ENCODE data around the gene PTP4A1. TPM values are rescaled to one million over a fixed set of nuclear protein-coding genes. Genes with fewer than 3 reads are reported as not detected.
"Not testable (repeated sequence)": the region's sequence is repeated elsewhere in the genome, so short reads cannot be mapped to it uniquely, and the experiment has no call there.

PTP4A1 gene
- 52.3 TPM for polyA plus RNA-seq (2013, experiment 1 of 2)
- polyA plus RNA-seq (2013, experiment 2 of 2): 60.0 TPM

GRCh38 chr6:63572044-63572746 is at the start of gene PTP4A1, which contains the start of gene LOC128125822:
TSS of gene PTP4A1 (plus strand) at chr6:63572480. CDS start at chr6:63576881, 4,401 bp downstream.
TSS of gene LOC128125822 (plus strand) at chr6:63572480.
- H3K27ac ChIP-seq (ENCODE audit: low read depth, low read length, severe bottlenecking): peak within 1 kb of the TSS; percentile 95
- H3K4me1 ChIP-seq (ENCODE audit: control insufficient read depth, insufficient read depth, low read length, poor library complexity, severe bottlenecking): no peaks in the 10 kb centered on the region
- H3K36me3 ChIP-seq (ENCODE audit: control insufficient read depth, insufficient read depth, low read length): peaks cover 18% of the 10 kb centered on the region
- H3K4me3 ChIP-seq (ENCODE audit: extremely low read depth, insufficient read depth, low read length, poor library complexity, severe bottlenecking): peak within 1 kb of the TSS; percentile 95
- 0 to 1% methylated on average over 60 to 67 of the region's 73 CpGs for WGBS, 2 experiments (ENCODE audit: insufficient coverage in 2 of 2)
- no peaks in the 10 kb centered on the region for H3K9me3 ChIP-seq (ENCODE audit: control insufficient read depth, low read length)

GRCh38 chr6:63522911-63523287 is 49.4 kb upstream of the PTP4A1 start:
- H3K36me3 ChIP-seq (ENCODE audit: control insufficient read depth, insufficient read depth, low read length); H3K27ac ChIP-seq (ENCODE audit: low read depth, low read length, severe bottlenecking); H3K9me3 ChIP-seq (ENCODE audit: control insufficient read depth, low read length); H3K4me1 ChIP-seq (ENCODE audit: control insufficient read depth, insufficient read depth, low read length, poor library complexity, severe bottlenecking); H3K4me3 ChIP-seq (ENCODE audit: extremely low read depth, insufficient read depth, low read length, poor library complexity, severe bottlenecking): not testable (repeated sequence)
- 91% methylated on average over 4 to 5 of the region's 7 CpGs for WGBS, 2 experiments (ENCODE audit: insufficient coverage in 2 of 2)

- Histone ChIP-seq H3K4me1 (ENCODE audit: control insufficient read depth, insufficient read depth, low read length, poor library complexity, severe bottlenecking) (no peaks in the 10 kb centered on the region), H3K36me3 (ENCODE audit: control insufficient read depth, insufficient read depth, low read length) (no peaks in the 10 kb centered on the region), H3K4me3 (ENCODE audit: extremely low read depth, insufficient read depth, low read length, poor library complexity, severe bottlenecking) (no peak overlapping the region), H3K27ac (ENCODE audit: low read depth, low read length, severe bottlenecking) (no peak overlapping the region), H3K9me3 (ENCODE audit: control insufficient read depth, low read length) (no peaks in the 10 kb centered on the region)
- WGBS, 2 experiments (ENCODE audit: insufficient coverage in 2 of 2): 100% methylated on average over 1 of the region's 4 CpGs; no CpG with 5 or more reads in 1 of the 2 experiments
Observed at GRCh38 chr6:63523630-63524029, 48.6 kb upstream of the PTP4A1 start.

- Histone ChIP-seq H3K36me3 (ENCODE audit: control insufficient read depth, insufficient read depth, low read length) (no peaks in the 10 kb centered on the region), H3K27ac (ENCODE audit: low read depth, low read length, severe bottlenecking) (no peak overlapping the region), H3K4me3 (ENCODE audit: extremely low read depth, insufficient read depth, low read length, poor library complexity, severe bottlenecking) (no peak overlapping the region), H3K4me1 (ENCODE audit: control insufficient read depth, insufficient read depth, low read length, poor library complexity, severe bottlenecking) (no peaks in the 10 kb centered on the region), H3K9me3 (ENCODE audit: control insufficient read depth, low read length) (no peaks in the 10 kb centered on the region)
- 66 to 68% methylated on average over 6 to 7 of the region's 7 CpGs for WGBS, 2 experiments (ENCODE audit: insufficient coverage in 2 of 2)
Observed at GRCh38 chr6:63525186-63525878, 46.9 kb upstream of the PTP4A1 start.

- Histone ChIP-seq H3K36me3 (ENCODE audit: control insufficient read depth, insufficient read depth, low read length) (no peaks in the 10 kb centered on the region), H3K27ac (ENCODE audit: low read depth, low read length, severe bottlenecking) (no peak overlapping the region), H3K4me1 (ENCODE audit: control insufficient read depth, insufficient read depth, low read length, poor library complexity, severe bottlenecking) (no peaks in the 10 kb centered on the region), H3K4me3 (ENCODE audit: extremely low read depth, insufficient read depth, low read length, poor library complexity, severe bottlenecking) (no peak overlapping the region), H3K9me3 (ENCODE audit: control insufficient read depth, low read length) (no peaks in the 10 kb centered on the region)
Observed at GRCh38 chr6:63526931-63527330, 45.3 kb upstream of the PTP4A1 start.

- Histone ChIP-seq H3K4me1 (ENCODE audit: control insufficient read depth, insufficient read depth, low read length, poor library complexity, severe bottlenecking) (no peaks in the 10 kb centered on the region), H3K27ac (ENCODE audit: low read depth, low read length, severe bottlenecking) (peak overlapping the region; percentile 18), H3K36me3 (ENCODE audit: control insufficient read depth, insufficient read depth, low read length) (no peaks in the 10 kb centered on the region), H3K9me3 (ENCODE audit: control insufficient read depth, low read length) (no peaks in the 10 kb centered on the region), H3K4me3 (ENCODE audit: extremely low read depth, insufficient read depth, low read length, poor library complexity, severe bottlenecking) (no peak overlapping the region)
- WGBS, 2 experiments (ENCODE audit: insufficient coverage in 2 of 2): 72 to 79% methylated on average over 4 to 5 of the region's 6 CpGs
Observed at GRCh38 chr6:63527658-63528514, 44.4 kb upstream of the PTP4A1 start.

GRCh38 chr6:63529498-63529897 is 42.8 kb upstream of the PTP4A1 start:
- Histone ChIP-seq H3K4me3 (ENCODE audit: extremely low read depth, insufficient read depth, low read length, poor library complexity, severe bottlenecking) (no peak overlapping the region), H3K36me3 (ENCODE audit: control insufficient read depth, insufficient read depth, low read length) (no peaks in the 10 kb centered on the region), H3K9me3 (ENCODE audit: control insufficient read depth, low read length) (no peaks in the 10 kb centered on the region), H3K27ac (ENCODE audit: low read depth, low read length, severe bottlenecking) (no peak overlapping the region), H3K4me1 (ENCODE audit: control insufficient read depth, insufficient read depth, low read length, poor library complexity, severe bottlenecking) (no peaks in the 10 kb centered on the region)
- WGBS, 2 experiments (ENCODE audit: insufficient coverage in 2 of 2): no CpG with 5 or more reads among the region's 4 CpGs

GRCh38 chr6:63530182-63530581 is 42.1 kb upstream of the PTP4A1 start:
- no peaks in the 10 kb centered on the region for H3K4me1 ChIP-seq (ENCODE audit: control insufficient read depth, insufficient read depth, low read length, poor library complexity, severe bottlenecking)
- H3K4me3 ChIP-seq (ENCODE audit: extremely low read depth, insufficient read depth, low read length, poor library complexity, severe bottlenecking): no peak overlapping the region
- no peak overlapping the region for H3K27ac ChIP-seq (ENCODE audit: low read depth, low read length, severe bottlenecking)
- no peaks in the 10 kb centered on the region for H3K9me3 ChIP-seq (ENCODE audit: control insufficient read depth, low read length)
- WGBS, 2 experiments (ENCODE audit: insufficient coverage in 2 of 2): 78 to 93% methylated on average over 1 to 3 of the region's 3 CpGs
- H3K36me3 ChIP-seq (ENCODE audit: control insufficient read depth, insufficient read depth, low read length): no peaks in the 10 kb centered on the region

GRCh38 chr6:63530991-63531390 is 41.3 kb upstream of the PTP4A1 start:
- H3K9me3 ChIP-seq (ENCODE audit: control insufficient read depth, low read length): no peaks in the 10 kb centered on the region

GRCh38 chr6:63533026-63533425 is 39.3 kb upstream of the PTP4A1 start:
- Histone ChIP-seq H3K4me3 (ENCODE audit: extremely low read depth, insufficient read depth, low read length, poor library complexity, severe bottlenecking) (no peak overlapping the region), H3K4me1 (ENCODE audit: control insufficient read depth, insufficient read depth, low read length, poor library complexity, severe bottlenecking) (no peaks in the 10 kb centered on the region), H3K9me3 (ENCODE audit: control insufficient read depth, low read length) (no peaks in the 10 kb centered on the region), H3K36me3 (ENCODE audit: control insufficient read depth, insufficient read depth, low read length) (no peaks in the 10 kb centered on the region), H3K27ac (ENCODE audit: low read depth, low read length, severe bottlenecking) (no peak overlapping the region)
- WGBS, 2 experiments (ENCODE audit: insufficient coverage in 2 of 2): 68 to 93% methylated on average over 2 to 3 of the region's 3 CpGs

More at GRCh38 chr6:63530991-63531390, 41.3 kb upstream of the PTP4A1 start:
- no peak overlapping the region for H3K27ac ChIP-seq (ENCODE audit: low read depth, low read length, severe bottlenecking)
- H3K36me3 ChIP-seq (ENCODE audit: control insufficient read depth, insufficient read depth, low read length): no peaks in the 10 kb centered on the region
- H3K4me1 ChIP-seq (ENCODE audit: control insufficient read depth, insufficient read depth, low read length, poor library complexity, severe bottlenecking): no peaks in the 10 kb centered on the region
- WGBS, 2 experiments (ENCODE audit: insufficient coverage in 2 of 2): no CpG with 5 or more reads among the region's 1 CpG
- H3K4me3 ChIP-seq (ENCODE audit: extremely low read depth, insufficient read depth, low read length, poor library complexity, severe bottlenecking): no peak overlapping the region

All from mesodermal cell (in vitro differentiated cells).